ENCODE data around the gene SOX6.

The SOX6 gene

DNA sequence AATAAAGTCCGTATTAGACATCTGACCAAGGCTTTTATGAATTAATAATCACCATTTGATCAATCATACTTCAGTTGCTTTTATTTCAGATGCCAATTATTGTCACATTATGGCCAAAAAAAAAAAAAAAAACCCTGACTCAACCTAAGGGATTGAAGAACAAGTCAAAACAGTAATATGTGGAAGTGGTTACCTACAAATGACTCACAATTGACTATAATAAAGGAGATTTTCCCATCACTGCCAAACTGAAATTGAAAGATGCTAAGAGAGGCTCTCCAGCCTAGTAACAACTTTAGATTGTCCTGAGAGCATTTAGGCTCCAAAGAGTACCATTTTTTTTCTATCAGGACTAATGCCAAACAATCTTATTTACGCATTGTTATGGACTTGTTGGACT, 35.2 kb downstream of the SOX6 start:
- intact Hi-C loops (cut with micrococcal nuclease): no loop called here
- Mint-ChIP-seq H3K36me3 (ENCODE audit: low read depth) (no peaks in the 10 kb centered on the region), H3K27ac (no peak overlapping the region), H3K9me3 (no peaks in the 10 kb centered on the region), H3K27me3 (no peaks in the 10 kb centered on the region), H3K4me1 (ENCODE audit: low read depth) (no peaks in the 10 kb centered on the region), H3K4me3 (no peak overlapping the region)

DNA sequence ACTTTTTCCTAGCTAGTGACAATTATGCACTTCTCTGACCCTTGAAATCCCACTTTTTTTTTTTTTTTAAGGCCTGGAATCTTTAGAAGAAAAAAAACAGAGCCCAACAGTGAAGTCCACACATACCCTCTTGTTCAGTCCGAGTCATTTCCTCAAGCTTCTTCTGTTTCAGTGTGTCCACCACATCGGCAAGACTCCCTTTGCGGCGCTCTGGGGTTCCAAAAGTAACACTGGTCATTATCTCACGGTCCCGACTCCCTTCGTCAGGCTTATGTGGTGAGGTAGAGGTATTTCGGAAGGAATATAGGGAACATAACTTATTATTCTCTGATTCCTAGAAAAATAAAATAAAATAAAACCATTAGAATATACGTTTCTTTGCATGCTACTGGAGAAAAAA, 38.0 kb downstream of the SOX6 start:
- H3K27ac Mint-ChIP-seq: no peak overlapping the region
- H3K9me3 Mint-ChIP-seq: no peaks in the 10 kb centered on the region
- intact Hi-C loops (cut with micrococcal nuclease): no loop called here
- H3K4me1 Mint-ChIP-seq (ENCODE audit: low read depth): no peaks in the 10 kb centered on the region
- no peaks in the 10 kb centered on the region for H3K36me3 Mint-ChIP-seq (ENCODE audit: low read depth)
- no peaks in the 10 kb centered on the region for H3K27me3 Mint-ChIP-seq
- H3K4me3 Mint-ChIP-seq: no peak overlapping the region

DNA sequence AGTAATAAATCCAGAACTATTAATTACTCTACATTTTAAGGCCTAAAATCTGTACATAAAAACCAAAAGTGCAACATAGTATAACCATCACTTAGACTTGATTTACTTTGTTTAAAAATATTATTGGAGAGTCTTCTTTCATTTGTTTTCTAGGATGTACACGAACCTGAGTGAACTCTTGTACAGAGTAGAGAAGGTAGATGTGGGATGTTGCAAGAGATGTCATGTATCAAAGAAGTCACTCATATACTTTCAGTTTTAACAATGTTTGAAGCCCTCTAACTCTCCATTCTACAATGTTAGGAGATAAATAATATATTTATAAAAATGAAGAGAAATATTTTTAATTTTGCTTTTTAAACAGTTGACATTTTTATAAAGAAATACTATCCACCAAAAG, 38.6 kb downstream of the SOX6 start:
- no peak overlapping the region for H3K27ac Mint-ChIP-seq
- intact Hi-C loops (cut with micrococcal nuclease): no loop called here
- H3K27me3 Mint-ChIP-seq: no peaks in the 10 kb centered on the region
- H3K4me3 Mint-ChIP-seq: no peak overlapping the region
- H3K9me3 Mint-ChIP-seq: no peaks in the 10 kb centered on the region
- no peaks in the 10 kb centered on the region for H3K36me3 Mint-ChIP-seq (ENCODE audit: low read depth)
- H3K4me1 Mint-ChIP-seq (ENCODE audit: low read depth): no peaks in the 10 kb centered on the region

DNA sequence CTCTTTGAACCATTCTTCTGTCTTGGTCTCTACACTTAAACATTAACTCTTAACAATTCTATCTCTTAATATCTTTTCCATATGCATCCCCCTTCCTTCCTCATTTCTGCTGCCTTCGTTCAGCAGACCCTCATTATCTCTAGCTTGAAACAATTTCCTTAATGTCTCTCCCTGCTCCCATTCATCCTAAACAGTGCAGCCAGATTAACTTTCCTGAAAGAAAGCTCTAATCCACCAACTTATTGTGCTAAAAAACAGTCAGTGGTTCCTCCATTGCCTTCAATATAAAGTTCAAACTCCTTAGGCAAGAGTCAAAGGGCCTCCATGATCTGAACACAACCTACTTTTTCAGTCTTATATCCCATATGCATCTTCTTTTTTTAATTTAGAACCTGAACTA, 42.5 kb downstream of the SOX6 start:
- intact Hi-C loops (cut with micrococcal nuclease): no loop called here
- Mint-ChIP-seq H3K4me1 (ENCODE audit: low read depth) (no peaks in the 10 kb centered on the region), H3K27ac (no peak overlapping the region), H3K36me3 (ENCODE audit: low read depth) (no peaks in the 10 kb centered on the region), H3K27me3 (no peaks in the 10 kb centered on the region), H3K9me3 (no peaks in the 10 kb centered on the region), H3K4me3 (no peak overlapping the region)

DNA sequence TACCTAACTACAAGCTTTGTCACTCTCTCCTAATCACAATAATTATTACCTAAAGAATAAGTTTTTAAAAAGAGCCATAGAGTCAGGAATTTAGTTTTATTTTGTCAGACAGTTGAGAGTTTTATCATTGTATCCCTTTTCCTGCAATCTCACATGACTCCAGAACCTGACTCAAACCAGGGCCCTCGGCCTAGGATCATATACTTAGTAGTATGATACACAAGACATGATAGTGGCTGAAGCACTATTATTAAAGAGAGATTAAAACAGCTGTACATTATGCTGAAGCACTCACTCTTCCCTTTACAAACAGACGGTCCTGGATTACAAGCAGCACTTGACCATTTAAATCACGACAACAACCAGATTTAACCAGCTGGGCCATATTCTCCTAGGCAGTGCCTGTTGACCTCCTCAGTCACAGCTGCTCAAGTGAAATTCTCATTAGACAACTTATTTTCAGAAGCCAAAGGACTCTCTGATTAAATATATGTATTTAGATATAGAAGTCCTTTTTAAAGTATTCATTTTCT, 44.0 kb downstream of the SOX6 start:
- H3K9me3 Mint-ChIP-seq: no peaks in the 10 kb centered on the region

GRCh38 chr11:16311831-16312230, 44.5 kb downstream of the SOX6 start:
- Mint-ChIP-seq H3K4me3 (no peak overlapping the region), H3K9me3 (no peaks in the 10 kb centered on the region), H3K27me3 (no peaks in the 10 kb centered on the region), H3K4me1 (ENCODE audit: low read depth) (no peaks in the 10 kb centered on the region), H3K36me3 (ENCODE audit: low read depth) (no peaks in the 10 kb centered on the region), H3K27ac (no peak overlapping the region)
- intact Hi-C loops (cut with micrococcal nuclease): no loop called here

More for the DNA sequence above, 44.0 kb downstream of the SOX6 start:
- Mint-ChIP-seq H3K36me3 (ENCODE audit: low read depth) (no peaks in the 10 kb centered on the region), H3K27ac (no peak overlapping the region), H3K4me3 (no peak overlapping the region), H3K4me1 (ENCODE audit: low read depth) (no peaks in the 10 kb centered on the region), H3K27me3 (no peaks in the 10 kb centered on the region)
- intact Hi-C loops (cut with micrococcal nuclease): no loop called here

DNA sequence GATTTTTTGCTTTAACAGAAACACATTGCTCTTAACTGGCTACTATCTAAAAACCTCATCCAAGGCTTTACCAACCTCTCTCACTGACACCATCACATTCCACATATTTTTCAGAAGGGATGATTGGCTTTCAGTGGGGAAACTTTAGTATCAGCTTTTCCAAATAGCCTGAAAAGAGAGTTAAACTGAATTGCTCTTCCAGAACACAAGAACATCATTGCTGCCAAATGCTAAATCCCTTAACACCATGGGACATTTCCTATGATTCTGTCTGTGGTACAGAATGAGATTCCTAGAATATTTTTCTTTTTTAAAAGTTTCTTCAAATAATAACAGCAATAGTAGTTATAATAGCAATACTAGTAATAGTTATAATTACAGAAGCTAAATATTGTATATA, 45.4 kb downstream of the SOX6 start:
- Mint-ChIP-seq H3K36me3 (ENCODE audit: low read depth) (no peaks in the 10 kb centered on the region), H3K4me1 (ENCODE audit: low read depth) (no peaks in the 10 kb centered on the region), H3K4me3 (no peak overlapping the region), H3K27me3 (no peaks in the 10 kb centered on the region), H3K9me3 (no peaks in the 10 kb centered on the region), H3K27ac (no peak overlapping the region)
- intact Hi-C loops (cut with micrococcal nuclease): no loop called here

GRCh38 chr11:16309226-16309625, 47.1 kb downstream of the SOX6 start:
- Mint-ChIP-seq H3K27ac (no peak overlapping the region), H3K36me3 (ENCODE audit: low read depth) (no peaks in the 10 kb centered on the region), H3K4me3 (no peak overlapping the region), H3K27me3 (no peaks in the 10 kb centered on the region), H3K4me1 (ENCODE audit: low read depth) (no peaks in the 10 kb centered on the region), H3K9me3 (no peaks in the 10 kb centered on the region)
- intact Hi-C loops (cut with micrococcal nuclease): no loop called here

GRCh38 chr11:16301462-16301861, 54.9 kb downstream of the SOX6 start:
- Mint-ChIP-seq H3K9me3 (no peaks in the 10 kb centered on the region), H3K36me3 (ENCODE audit: low read depth) (no peaks in the 10 kb centered on the region), H3K27ac (no peak overlapping the region), H3K4me1 (ENCODE audit: low read depth) (no peaks in the 10 kb centered on the region), H3K27me3 (no peaks in the 10 kb centered on the region), H3K4me3 (no peak overlapping the region)
- intact Hi-C loops (cut with micrococcal nuclease): no loop called here

- no peak overlapping the region for H3K4me3 Mint-ChIP-seq
- no peaks in the 10 kb centered on the region for H3K36me3 Mint-ChIP-seq (ENCODE audit: low read depth)
- no peak overlapping the region for H3K27ac Mint-ChIP-seq
- no peaks in the 10 kb centered on the region for H3K9me3 Mint-ChIP-seq
- H3K4me1 Mint-ChIP-seq (ENCODE audit: low read depth): no peaks in the 10 kb centered on the region
- no peaks in the 10 kb centered on the region for H3K27me3 Mint-ChIP-seq
- intact Hi-C loops (cut with micrococcal nuclease): no loop called here
Measured at GRCh38 chr11:16299884-16300782, 56.2 kb downstream of the SOX6 start.

DNA sequence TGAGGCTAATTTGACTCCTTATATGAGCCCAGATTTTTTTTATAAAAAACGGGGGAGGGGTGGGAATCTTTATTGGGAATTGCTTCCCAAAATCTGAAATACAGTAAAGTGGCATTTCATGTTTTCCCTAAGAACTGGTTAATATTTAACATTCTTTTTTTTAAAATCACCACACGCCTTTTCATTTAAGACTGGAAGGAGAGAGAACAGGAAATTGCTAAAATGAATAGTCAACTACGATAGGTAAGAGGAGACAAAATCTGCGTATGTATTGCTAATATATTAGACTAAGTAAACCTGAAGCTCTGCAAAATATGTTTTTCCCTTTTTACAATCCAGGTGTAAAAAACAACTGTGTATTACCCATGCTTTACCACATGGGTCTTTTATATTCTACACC, 57.0 kb downstream of the SOX6 start:
- H3K4me1 Mint-ChIP-seq (ENCODE audit: low read depth): no peaks in the 10 kb centered on the region
- intact Hi-C loops (cut with micrococcal nuclease): no loop called here
- H3K27ac Mint-ChIP-seq: no peak overlapping the region
- H3K9me3 Mint-ChIP-seq: no peaks in the 10 kb centered on the region
- H3K36me3 Mint-ChIP-seq (ENCODE audit: low read depth): no peaks in the 10 kb centered on the region
- no peak overlapping the region for H3K4me3 Mint-ChIP-seq
- no peaks in the 10 kb centered on the region for H3K27me3 Mint-ChIP-seq

- H3K27me3 Mint-ChIP-seq: no peaks in the 10 kb centered on the region
- H3K36me3 Mint-ChIP-seq (ENCODE audit: low read depth): no peaks in the 10 kb centered on the region
- no peaks in the 10 kb centered on the region for H3K9me3 Mint-ChIP-seq
- intact Hi-C loops (cut with micrococcal nuclease): no loop called here
- no peak overlapping the region for H3K27ac Mint-ChIP-seq
- no peak overlapping the region for H3K4me3 Mint-ChIP-seq
- H3K4me1 Mint-ChIP-seq (ENCODE audit: low read depth): no peaks in the 10 kb centered on the region
Measured at GRCh38 chr11:16297332-16297731, 59.0 kb downstream of the SOX6 start.

DNA sequence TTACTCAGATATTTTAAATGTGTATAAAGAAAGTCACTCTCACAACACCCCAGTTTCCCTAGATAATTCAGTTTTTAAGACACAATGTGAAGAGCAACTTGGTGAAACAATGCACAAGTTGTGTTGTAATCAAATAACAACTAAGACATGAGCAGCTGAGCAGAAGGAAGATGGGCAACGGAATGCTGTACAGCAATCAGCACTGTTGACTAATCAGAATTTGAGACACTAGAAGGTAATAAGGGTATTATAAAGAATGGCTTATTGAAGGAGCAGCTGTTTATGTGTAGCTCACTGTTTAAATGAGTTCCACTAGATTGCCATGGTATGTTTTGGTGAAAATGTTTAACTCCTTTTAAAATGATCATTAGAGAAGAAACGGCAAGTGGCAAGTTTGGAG, 60.1 kb downstream of the SOX6 start:
- Mint-ChIP-seq H3K9me3 (no peaks in the 10 kb centered on the region), H3K36me3 (ENCODE audit: low read depth) (no peaks in the 10 kb centered on the region), H3K4me1 (ENCODE audit: low read depth) (no peaks in the 10 kb centered on the region), H3K27ac (no peak overlapping the region), H3K27me3 (no peaks in the 10 kb centered on the region), H3K4me3 (no peak overlapping the region)
- intact Hi-C loops (cut with micrococcal nuclease): no loop called here

DNA sequence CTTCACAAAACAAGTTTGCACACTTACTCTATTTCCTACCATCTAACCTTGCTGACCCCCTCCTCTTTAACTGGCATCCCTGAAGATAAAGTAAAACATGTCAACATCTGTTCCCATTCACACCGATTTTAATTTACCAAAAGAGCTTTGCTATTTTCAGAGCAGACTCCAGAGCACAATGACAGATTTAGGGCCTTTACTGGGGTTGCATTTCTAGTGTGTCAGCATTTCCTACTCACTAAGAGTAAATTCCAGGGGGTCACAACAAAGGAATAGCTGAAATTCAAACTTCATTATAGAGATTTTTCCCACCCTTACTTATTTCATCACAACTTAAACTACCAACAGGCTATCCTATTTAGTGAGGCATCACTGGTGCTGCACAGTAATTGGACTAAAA, 60.8 kb downstream of the SOX6 start:
- H3K36me3 Mint-ChIP-seq (ENCODE audit: low read depth): no peaks in the 10 kb centered on the region
- H3K4me3 Mint-ChIP-seq: no peak overlapping the region
- no peak overlapping the region for H3K27ac Mint-ChIP-seq
- no peaks in the 10 kb centered on the region for H3K4me1 Mint-ChIP-seq (ENCODE audit: low read depth)
- no peaks in the 10 kb centered on the region for H3K9me3 Mint-ChIP-seq
- intact Hi-C loops (cut with micrococcal nuclease): no loop called here
- no peaks in the 10 kb centered on the region for H3K27me3 Mint-ChIP-seq

- intact Hi-C loops (cut with micrococcal nuclease): no loop called here
Measured at GRCh38 chr11:16293204-16293681, 63.1 kb downstream of the SOX6 start.

More at GRCh38 chr11:16293204-16293681, 63.1 kb downstream of the SOX6 start:
- no peaks in the 10 kb centered on the region for H3K27me3 Mint-ChIP-seq
- no peaks in the 10 kb centered on the region for H3K4me1 Mint-ChIP-seq (ENCODE audit: low read depth)
- H3K27ac Mint-ChIP-seq: no peak overlapping the region
- no peak overlapping the region for H3K4me3 Mint-ChIP-seq
- no peaks in the 10 kb centered on the region for H3K36me3 Mint-ChIP-seq (ENCODE audit: low read depth)
- H3K9me3 Mint-ChIP-seq: no peaks in the 10 kb centered on the region
